IMR-90 (cell line): ENCODE results near the gene MTA3. TPM values are rescaled to one million over a fixed set of nuclear protein-coding genes. Genes with fewer than 3 reads are reported as not detected.

Source experiments
- ATAC-seq: fragments of 200-7000 bp; cut with Tn5 transposase; 2 replicates; pipeline ENCODE4 v1.9.1; 2020; ENCODE audit warnings: low read depth, mild to moderate bottlenecking, moderate library complexity
- BruUV-seq: library from RNA; stranded (reverse); fragments of 400-500 nt; replicated peaks from 2 replicates; lab custom pipeline; 2021; lab: Mats Ljungman, UMichigan
- CTCF ChIA-PET: fragments of 300-600 bp; formaldehyde crosslinking; extraction: SDS; loops from one replicate; lab custom pipeline; 2021; ENCODE audit warnings: antibody characterized with exemption; lab: Yijun Ruan, JAX
- POLR2A ChIA-PET: fragments of 300-600 bp; sonication (Branson Sonifier 250); formaldehyde crosslinking; loops from one replicate; lab custom pipeline; 2022; ENCODE audit warnings: antibody characterized with exemption; ENCODE audit not compliant: unreplicated experiment; lab: Charles Lee
- DNase-seq: peaks from one replicate; pipeline ENCODE4 v3.0.0; 2013
- H2AFZ ChIP-seq: replicated peaks from 2 replicates; pipeline ENCODE3; 2013; ENCODE audit warnings: low read length, mild to moderate bottlenecking; ENCODE audit not compliant: poor library complexity
- H2AK5ac ChIP-seq: 2 replicates; pipeline ENCODE4 v1.6.1; 2013; ENCODE audit warnings: low read depth, low read length, inconsistent platforms
- H2AK9ac ChIP-seq: replicated peaks from 2 replicates; pipeline ENCODE3; 2013; ENCODE audit warnings: mild to moderate bottlenecking, low read depth, low read length, moderate library complexity; ENCODE audit not compliant: poor library complexity
- H2BK120ac ChIP-seq: 2 replicates; pipeline ENCODE4 v1.6.1; 2013; ENCODE audit warnings: low read depth, low read length, inconsistent platforms
- H2BK15ac ChIP-seq: 3 replicates; pipeline ENCODE4 v1.6.1; 2013; ENCODE audit warnings: low read depth, low read length, inconsistent platforms
- H2BK20ac ChIP-seq: 2 replicates; pipeline ENCODE4 v1.6.1; 2013; ENCODE audit warnings: low read depth, mild to moderate bottlenecking, inconsistent platforms, low read length, moderate library complexity
- H2BK5ac ChIP-seq: 2 replicates; pipeline ENCODE4 v1.6.1; 2013; ENCODE audit warnings: mild to moderate bottlenecking, low read depth, low read length, inconsistent platforms; ENCODE audit not compliant: poor library complexity, severe bottlenecking
- H3K14ac ChIP-seq: replicated peaks from 2 replicates; pipeline ENCODE4 v1.6.1; 2013; ENCODE audit warnings: low read depth, low read length, inconsistent platforms
- H3K18ac ChIP-seq: 2 replicates; pipeline ENCODE4 v1.6.1; 2013; ENCODE audit warnings: low read depth, low read length, control low read depth
- H3K23ac ChIP-seq: 2 replicates; pipeline ENCODE4 v1.6.1; 2013; ENCODE audit warnings: low read depth, low read length, inconsistent platforms
- H3K27ac ChIP-seq: 2 replicates; pipeline ENCODE4 v1.5.1; 2013; ENCODE audit warnings: mild to moderate bottlenecking, control low read depth, low read length; ENCODE audit not compliant: insufficient read depth
- H3K27me3 ChIP-seq: 2 replicates; pipeline ENCODE4 v1.6.1; 2013; ENCODE audit warnings: low read length; ENCODE audit not compliant: control insufficient read depth, insufficient read depth
- H3K36me3 ChIP-seq: 2 replicates; pipeline ENCODE4 v1.6.1; 2013; ENCODE audit warnings: low read length, mixed read lengths; ENCODE audit not compliant: control insufficient read depth, insufficient read depth
- H3K4ac ChIP-seq: 2 replicates; pipeline ENCODE4 v1.6.1; 2013; ENCODE audit warnings: low read depth, low read length, inconsistent platforms
- H3K4me1 ChIP-seq: 2 replicates; pipeline ENCODE4 v1.6.1; 2013; ENCODE audit warnings: low read length, mixed read lengths; ENCODE audit not compliant: control insufficient read depth, insufficient read depth
- H3K4me2 ChIP-seq: 2 replicates; pipeline ENCODE4 v1.6.1; 2013; ENCODE audit warnings: low read depth, mild to moderate bottlenecking, control low read depth, low read length, moderate library complexity
- H3K4me3 ChIP-seq: 2 replicates; pipeline ENCODE4 v1.5.1; 2013; ENCODE audit warnings: low read depth, mild to moderate bottlenecking, control low read depth, low read length, moderate library complexity; ENCODE audit not compliant: insufficient read depth
- H3K56ac ChIP-seq: 2 replicates; pipeline ENCODE4 v1.6.1; 2013; ENCODE audit warnings: low read length, inconsistent platforms; ENCODE audit not compliant: insufficient read depth; ENCODE audit errors: extremely low read depth
- H3K79me1 ChIP-seq, 2 experiments: 2 replicates each; pipeline ENCODE4 v1.6.1; 2013; ENCODE audit warnings: low read length in 2 of 2, inconsistent platforms in 1 of 2, low read depth in 1 of 2
- H3K9ac ChIP-seq: 2 replicates; pipeline ENCODE4 v1.6.1; 2013; ENCODE audit warnings: low read depth, low read length, control low read depth
- H3K9me1 ChIP-seq: 2 replicates; pipeline ENCODE4 v1.6.1; 2013; ENCODE audit warnings: low read length, inconsistent platforms; ENCODE audit not compliant: insufficient read depth
- H3K9me3 ChIP-seq: 2 replicates; pipeline ENCODE4 v1.6.1; 2013; ENCODE audit warnings: low read length; ENCODE audit not compliant: control insufficient read depth, insufficient read depth
- H4K20me1 ChIP-seq: 2 replicates; pipeline ENCODE4 v1.6.1; 2013; ENCODE audit warnings: low read length, inconsistent platforms; ENCODE audit not compliant: insufficient read depth
- H4K5ac ChIP-seq: 2 replicates; pipeline ENCODE4 v1.6.1; 2013; ENCODE audit warnings: mild to moderate bottlenecking, low read depth, low read length, control low read depth
- H4K8ac ChIP-seq, 2 experiments: 2 replicates each; pipeline ENCODE4 v1.6.1; 2013; ENCODE audit warnings: low read depth in 2 of 2, low read length in 2 of 2, control low read depth in 1 of 2, inconsistent platforms in 1 of 2
- H4K91ac ChIP-seq: 2 replicates; pipeline ENCODE4 v1.6.1; 2013; ENCODE audit warnings: low read depth, low read length, inconsistent platforms; ENCODE audit not compliant: insufficient read depth
- BHLHE40 ChIP-seq: fragments of 150-350 bp; IDR thresholded peaks from 2 replicates; pipeline ENCODE4 v1.6.1; 2016; ENCODE audit warnings: mild to moderate bottlenecking, low read depth, low read length
- CEBPB ChIP-seq: IDR thresholded peaks from 2 replicates; pipeline ENCODE4 v1.6.1; 2012; ENCODE audit warnings: low read depth, low read length, improper control_type of control experiment
- CTCF ChIP-seq: conservative IDR thresholded peaks from 2 replicates; pipeline ENCODE4 v1.5.1; 2012; ENCODE audit warnings: mild to moderate bottlenecking, low read depth, low read length, improper control_type of control experiment
- ELK1 ChIP-seq: fragments of 150-350 bp; IDR thresholded peaks from 2 replicates; pipeline ENCODE4 v1.6.1; 2016; ENCODE audit warnings: low read depth, mild to moderate bottlenecking, low read length, moderate library complexity, borderline replicate concordance
- FOS ChIP-seq: fragments of 150-350 bp; IDR thresholded peaks from 2 replicates; pipeline ENCODE4 v1.6.1; 2016; ENCODE audit warnings: low read depth, low read length
- MAFK ChIP-seq: IDR thresholded peaks from 2 replicates; pipeline ENCODE4 v1.6.1; 2012; ENCODE audit warnings: low read depth, low read length, improper control_type of control experiment
- MAZ ChIP-seq: IDR thresholded peaks from 2 replicates; pipeline ENCODE4 v1.6.1; 2012; ENCODE audit warnings: low read depth, mild to moderate bottlenecking, low read length, improper control_type of control experiment, moderate library complexity, borderline replicate concordance
- MXI1 ChIP-seq: IDR thresholded peaks from 2 replicates; pipeline ENCODE4 v1.6.1; 2012; ENCODE audit warnings: low read depth, mild to moderate bottlenecking, low read length, moderate library complexity, borderline replicate concordance
- NFE2L2 ChIP-seq: fragments of 150-350 bp; IDR thresholded peaks from 2 replicates; pipeline ENCODE4 v1.6.1; 2016; ENCODE audit warnings: low read depth, mild to moderate bottlenecking, low read length
- POLR2A ChIP-seq: IDR thresholded peaks from 2 replicates; pipeline ENCODE4 v1.6.1; 2012; ENCODE audit warnings: mild to moderate bottlenecking, low read depth, low read length
- RAD21 ChIP-seq: IDR thresholded peaks from 2 replicates; pipeline ENCODE4 v1.6.1; 2012; ENCODE audit warnings: low read length, improper control_type of control experiment
- RCOR1 ChIP-seq: IDR thresholded peaks from 2 replicates; pipeline ENCODE4 v1.6.1; 2012; ENCODE audit warnings: mild to moderate bottlenecking, low read length, improper control_type of control experiment; ENCODE audit not compliant: insufficient replicate concordance
- RFX5 ChIP-seq: IDR thresholded peaks from 2 replicates; pipeline ENCODE4 v1.8.0; 2012; ENCODE audit warnings: low read depth, mild to moderate bottlenecking, low read length, moderate library complexity
- SMC3 ChIP-seq: fragments of 150-350 bp; IDR thresholded peaks from 2 replicates; pipeline ENCODE4 v1.6.1; 2016; ENCODE audit warnings: low read depth, mild to moderate bottlenecking, antibody characterized with exemption, low read length, moderate library complexity
- USF2 ChIP-seq: fragments of 150-350 bp; IDR thresholded peaks from 2 replicates; pipeline ENCODE4 v1.6.1; 2017; ENCODE audit warnings: mild to moderate bottlenecking, antibody characterized with exemption, low read length, low read depth
- WGBS, 2 experiments: methylation state at CpG; one replicate each; pipeline versions ENCODE4 v1.1.5 to v1.1.7; 2013; ENCODE audit warnings: missing lambda C conversion rate in 2 of 2; ENCODE audit not compliant: insufficient read length in 1 of 2; ENCODE audit errors: extremely low coverage in 2 of 2; 5-methylcytosine and 5-hydroxymethylcytosine counted together
- dilution Hi-C: fragments of 300-500 bp; cut with HindIII; formaldehyde crosslinking; loops from one replicate; pipeline ENCODE4 v1.14.3; 2018; ENCODE audit warnings: low sequenced_read_pairs; ENCODE audit not compliant: unreplicated experiment
- in situ Hi-C: fragments of 300-500 bp; cut with MboI; formaldehyde crosslinking; loops from 3 replicates; pipeline ENCODE4 v1.14.3; 2019; ENCODE audit warnings: low sequenced_read_pairs, inconsistent platforms, mixed read lengths
- intact Hi-C: fragments of 100-400 bp; cut with micrococcal nuclease; formaldehyde crosslinking; loops from 2 replicates; pipeline ENCODE4 v1.10.0; 2022
- polyA plus RNA-seq, 3 experiments: library from polyadenylated mRNA; depleted of rRNA; stranded (reverse); fragments of >200 nt; gene quantifications; 2 replicates each; pipeline ENCODE4 v1.2.3, GENCODE V29; 2012; ENCODE audit warnings: low replicate concordance in 1 of 3
- total RNA-seq: library from RNA; depleted of rRNA; stranded (reverse); fragments of >200 nt; gene quantifications from 2 replicates; pipeline ENCODE4 v1.2.3, GENCODE V29; 2012

The MTA3 gene
- total and polyA plus RNA-seq, 2 of the 4 experiments (the other 2 are of a cell fraction), result 31.9 to 34.3 TPM

GRCh38 chr2:42770288-42771131 is 202.1 kb downstream of the MTA3 start:
- H2AK5ac ChIP-seq, result no peak overlapping the region
- ATAC-seq (peak; percentile 80; the same call in 1 of the 2 replicates), DNase-seq (peak; percentile 37)
- no peak overlapping the region for H4K91ac ChIP-seq
- H3K9ac ChIP-seq, result no peak overlapping the region
- H2BK15ac ChIP-seq, result no peak overlapping the region
- H3K14ac ChIP-seq, result no peak overlapping the region
- no peak overlapping the region for H4K8ac ChIP-seq
- WGBS, 2 experiments, result 85% methylated on average over 10 of the region's 19 CpGs; no CpG with 5 or more reads in 1 of the 2 experiments
- H2BK120ac ChIP-seq, result no peak overlapping the region
- no peak overlapping the region for H2BK20ac ChIP-seq
- in situ Hi-C loops (no loop called here), intact Hi-C loops (no loop called here), dilution Hi-C loops (no loop called here)
- H4K5ac ChIP-seq, result no peak overlapping the region
- no peak overlapping the region for H3K27ac ChIP-seq
- no peak overlapping the region for H3K4me2 ChIP-seq
- H3K9me3 ChIP-seq, result no peaks in the 10 kb centered on the region
- H3K36me3 ChIP-seq, result no peaks in the 10 kb centered on the region
- no peaks in the 10 kb centered on the region for H3K4me1 ChIP-seq
- H3K56ac ChIP-seq, result no peak overlapping the region
- H3K4me3 ChIP-seq, result no peak overlapping the region
- no peak overlapping the region for H3K23ac ChIP-seq
- no peak overlapping the region for H2AK9ac ChIP-seq
- H3K18ac ChIP-seq, result no peak overlapping the region
- H3K4ac ChIP-seq, result no peak overlapping the region
- no TSS peak for BruUV-seq
- ChIA-PET CTCF (no interaction called here), POLR2A (no interaction called here)
- no peaks in the 10 kb centered on the region for H3K27me3 ChIP-seq
- H3K79me1 ChIP-seq, result no peaks in the 10 kb centered on the region
- no peak overlapping the region for H2BK5ac ChIP-seq
- no peaks in the 10 kb centered on the region for H4K20me1 ChIP-seq
- H2AFZ ChIP-seq, result peak overlapping the region; percentile 11
- H3K9me1 ChIP-seq, result no peaks in the 10 kb centered on the region
- TF ChIP-seq BHLHE40 (no peak), ELK1 (no peak), RCOR1 (no peak), RAD21 (peak; percentile 32; the same call in 1 of the 2 replicates), NFE2L2 (no peak), SMC3 (peak; percentile 14; the same call in 1 of the 2 replicates), CEBPB (no peak), CTCF (peak; percentile 37), RFX5 (no peak), POLR2A (no peak), MAZ (no peak), MAFK (no peak), MXI1 (no peak), FOS (no peak), USF2 (no peak)
